Gastrocnemius medialis (tissue), 4 donors: Measurements from ENCODE around the gene CCND1. TPM values are rescaled to one million over a fixed set of nuclear protein-coding genes. Genes with fewer than 3 reads are reported as not detected.

Source experiments
- ATAC-seq, 2 donors: fragments of 150-250 bp; one replicate each; pipeline ENCODE4 v1.9.1; 2016
- DNase-seq, 2 donors: peaks; one replicate each; pipeline ENCODE4 v3.0.0-alpha.2; 2019
- H3K27ac ChIP-seq, 4 donors: fragments of 200-600 bp; sonication (generic); 1 replicate in 1 of 4; 2 replicates in 3 of 4; pipeline ENCODE4 v1.5.1; 2016 to 2018; ENCODE audit warnings: mild to moderate bottlenecking in 2 of 4, moderate library complexity in 1 of 4
- H3K27me3 ChIP-seq, 3 donors: fragments of 200-600 bp; sonication (generic) in 2 of 3; 1 replicate in 1 of 3; 2 replicates in 2 of 3; pipeline versions ENCODE4 v1.5.1 to v1.6.0; 2016 to 2019; ENCODE audit warnings: mild to moderate bottlenecking in 1 of 3, moderate library complexity in 1 of 3
- H3K36me3 ChIP-seq, 2 donors: fragments of 200-600 bp; sonication (generic) in 1 of 2; one replicate each; pipeline ENCODE4 v1.5.1; 2017 to 2018
- H3K4me1 ChIP-seq, 2 donors: fragments of 200-600 bp; sonication (generic) in 1 of 2; one replicate each; pipeline ENCODE4 v1.5.1; 2016 to 2017; ENCODE audit warnings: mild to moderate bottlenecking in 2 of 2
- H3K4me3 ChIP-seq, 4 donors: fragments of 200-600 bp; sonication (generic) in 3 of 4; 1 replicate in 1 of 4; 2 replicates in 3 of 4; pipeline ENCODE4 v1.5.1; 2016 to 2019; ENCODE audit warnings: mild to moderate bottlenecking in 2 of 4
- H3K9me3 ChIP-seq, 3 donors: fragments of 200-600 bp; sonication (generic) in 2 of 3; 1 replicate in 1 of 3; 2 replicates in 2 of 3; pipeline ENCODE4 v1.5.1; 2016 to 2019
- POLR2A ChIP-seq, 2 donors: fragments of 450-650 bp; IDR thresholded peaks; one replicate each; pipeline ENCODE4 v1.6.1; 2017; ENCODE audit warnings: antibody characterized with exemption in 2 of 2, mild to moderate bottlenecking in 2 of 2, moderate library complexity in 2 of 2
- in situ Hi-C, 4 donors: fragments of 200-750 bp; cut with MboI; loops; one replicate each; pipeline versions ENCODE4 v1.15.0 to v1.8.0; 2017; ENCODE audit warnings: low sequenced_read_pairs in 4 of 4
- intact Hi-C: fragments of 100-400 bp; cut with DNase I; formaldehyde crosslinking; loops from one replicate; pipeline ENCODE4 v1.15.1; 2023; ENCODE audit warnings: low total_unique reads
- total RNA-seq, 4 donors: library from RNA; depleted of rRNA; stranded (reverse); fragments of >200 nt; gene quantifications; one replicate each; pipeline versions ENCODE4 v1.1.0 to v1.2.3, GENCODE V29; 2016
- TF ChIP-seq, protein P1 (sequence below), 5 experiments: fragments of 450-650 bp in 3 of 5; fragments of 200-600 bp in 2 of 5; sonication (generic) in 2 of 5; IDR thresholded peaks in 4 of 5; conservative IDR thresholded peaks in 1 of 5; 1 replicate in 4 of 5; 2 replicates in 1 of 5; pipeline ENCODE4 v1.5.1; 2016 to 2019; ENCODE audit warnings: antibody characterized with exemption in 5 of 5, mild to moderate bottlenecking in 3 of 5, moderate library complexity in 3 of 5

Gene CCND1
- total RNA-seq, 4 donors from 2014 or later: 1.3 to 4.6 (median 3.2) TPM

DNA sequence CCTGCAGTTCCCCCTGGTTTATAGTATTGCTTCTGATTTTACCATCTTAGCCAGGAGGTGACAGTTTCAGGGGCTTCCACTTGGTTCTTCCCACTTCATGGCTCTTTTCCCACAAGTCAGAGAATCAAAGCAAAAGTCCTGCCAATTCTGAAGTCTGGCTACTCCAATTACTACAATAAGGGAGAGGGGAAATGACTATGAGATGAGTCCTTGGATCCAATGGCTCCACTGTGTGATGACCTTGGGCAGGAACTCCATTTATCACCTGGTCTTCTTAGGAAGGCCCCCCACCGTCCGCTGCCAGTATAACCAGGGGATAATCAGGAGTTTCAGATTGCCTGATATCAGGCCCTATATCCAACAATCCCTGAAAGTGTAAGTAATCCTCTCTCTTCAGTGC, 31.6 kb upstream of the CCND1 start:
- no peak for TF ChIP-seq POLR2A (IDR thresholded peaks at IDR 0.05)
- TF ChIP-seq, protein P1, sequence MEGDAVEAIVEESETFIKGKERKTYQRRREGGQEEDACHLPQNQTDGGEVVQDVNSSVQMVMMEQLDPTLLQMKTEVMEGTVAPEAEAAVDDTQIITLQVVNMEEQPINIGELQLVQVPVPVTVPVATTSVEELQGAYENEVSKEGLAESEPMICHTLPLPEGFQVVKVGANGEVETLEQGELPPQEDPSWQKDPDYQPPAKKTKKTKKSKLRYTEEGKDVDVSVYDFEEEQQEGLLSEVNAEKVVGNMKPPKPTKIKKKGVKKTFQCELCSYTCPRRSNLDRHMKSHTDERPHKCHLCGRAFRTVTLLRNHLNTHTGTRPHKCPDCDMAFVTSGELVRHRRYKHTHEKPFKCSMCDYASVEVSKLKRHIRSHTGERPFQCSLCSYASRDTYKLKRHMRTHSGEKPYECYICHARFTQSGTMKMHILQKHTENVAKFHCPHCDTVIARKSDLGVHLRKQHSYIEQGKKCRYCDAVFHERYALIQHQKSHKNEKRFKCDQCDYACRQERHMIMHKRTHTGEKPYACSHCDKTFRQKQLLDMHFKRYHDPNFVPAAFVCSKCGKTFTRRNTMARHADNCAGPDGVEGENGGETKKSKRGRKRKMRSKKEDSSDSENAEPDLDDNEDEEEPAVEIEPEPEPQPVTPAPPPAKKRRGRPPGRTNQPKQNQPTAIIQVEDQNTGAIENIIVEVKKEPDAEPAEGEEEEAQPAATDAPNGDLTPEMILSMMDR (IDR thresholded peaks at IDR 0.05 in 4 of 5, conservative IDR thresholded peaks at IDR 0.05 in 1 of 5): no peak
- intact Hi-C loops: no loop called here
- ATAC-seq (no peak), DNase-seq (no peak)
- Histone ChIP-seq H3K27ac (no peak overlapping the region), H3K36me3 (no peaks in the 10 kb centered on the region), H3K9me3 (no peaks in the 10 kb centered on the region), H3K27me3 (peaks cover 0 to 4% (median 3%) of the 10 kb centered on the region in 3 donors), H3K4me3 (no peak overlapping the region), H3K4me1 (no peaks in the 10 kb centered on the region)
- in situ Hi-C loops: loop anchor here in 1 of 4 donors (25.0 kb wide), 1 partner anchor 497 kb away; no protein-coding TSS in a partner anchor

DNA sequence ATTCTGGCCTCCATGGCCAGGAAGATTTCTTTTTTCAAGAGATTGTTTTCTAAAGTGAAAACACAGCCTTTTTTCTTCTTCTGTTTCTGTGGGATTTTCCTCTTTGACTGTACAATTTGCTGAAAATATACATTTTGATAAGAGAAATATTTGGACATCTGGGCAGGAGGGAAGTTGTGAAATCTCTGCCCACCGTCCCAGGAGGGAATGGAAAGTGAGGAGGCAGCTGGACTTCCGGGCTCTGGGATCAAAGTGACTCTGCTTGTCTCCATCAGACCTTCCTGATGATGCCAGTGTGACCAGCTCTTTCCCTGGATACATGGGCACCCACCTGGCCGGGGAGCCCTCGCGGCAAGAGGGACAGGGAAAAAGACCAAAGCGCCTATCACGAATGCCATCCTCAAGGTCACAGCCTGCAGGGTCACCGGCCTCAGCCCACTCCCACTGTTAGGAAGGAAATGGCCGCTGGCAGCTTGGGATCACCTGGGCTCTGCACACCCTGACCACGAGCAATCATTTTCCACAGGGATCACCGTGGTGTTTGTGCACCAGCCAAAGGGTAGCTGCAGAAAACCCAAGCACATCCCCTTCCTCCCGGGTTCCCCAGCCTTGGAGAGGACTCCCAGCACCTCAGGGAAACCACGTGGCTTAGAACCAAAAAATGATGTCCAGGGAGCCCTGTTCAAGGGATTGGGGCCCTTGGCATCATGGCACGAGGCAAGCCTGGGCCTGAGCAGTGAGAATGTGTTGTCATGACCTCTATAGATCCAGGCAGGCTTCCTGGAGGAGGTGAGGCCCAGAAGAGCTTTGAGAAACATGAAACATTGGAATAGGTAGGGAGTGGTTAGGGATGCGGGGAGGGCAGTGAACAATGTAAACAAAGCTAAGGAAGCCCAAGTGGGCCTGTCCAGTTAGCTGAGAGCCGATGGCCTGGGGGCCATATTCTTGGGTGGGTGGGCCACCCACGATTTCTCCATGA, 29.1 kb upstream of the CCND1 start:
- Histone ChIP-seq H3K9me3 (no peaks in the 10 kb centered on the region), H3K27ac (no peak overlapping the region), H3K4me1 (no peaks in the 10 kb centered on the region), H3K36me3 (no peaks in the 10 kb centered on the region), H3K4me3 (no peak overlapping the region), H3K27me3 (peaks cover 0 to 4% (median 0%) of the 10 kb centered on the region in 3 donors)
- intact Hi-C loops (no loop called here), in situ Hi-C loops (loop anchor here in 1 of 4 donors (25.0 kb wide), 1 partner anchor 500 kb away; no protein-coding TSS in a partner anchor)
- ATAC-seq (no peak), DNase-seq (no peak)
- TF ChIP-seq, protein P1 (IDR thresholded peaks at IDR 0.05 in 4 of 5, conservative IDR thresholded peaks at IDR 0.05 in 1 of 5): no peak
- no peak for TF ChIP-seq POLR2A (IDR thresholded peaks at IDR 0.05)

DNA sequence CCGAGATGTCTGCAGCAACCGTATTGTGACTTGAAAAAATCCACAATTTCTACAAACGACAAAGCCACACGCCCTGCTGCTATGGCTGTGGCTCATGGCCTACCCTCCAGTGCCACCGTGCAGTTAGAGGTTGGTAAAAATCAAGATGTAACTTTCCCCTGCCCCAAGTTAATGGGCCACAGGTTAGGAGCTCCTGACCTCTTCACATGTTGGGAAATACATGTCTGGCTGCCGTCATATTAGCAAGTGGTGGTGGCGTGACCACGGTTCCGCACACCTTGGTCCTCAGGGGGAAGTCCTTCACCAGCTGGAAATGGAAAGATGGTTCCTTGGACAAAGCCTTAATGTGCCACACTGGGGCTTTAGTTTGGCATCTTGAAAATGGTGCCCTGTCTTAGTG, 27.4 kb upstream of the CCND1 start:
- Histone ChIP-seq H3K36me3 (no peaks in the 10 kb centered on the region), H3K4me3 (no peak overlapping the region), H3K4me1 (no peaks in the 10 kb centered on the region), H3K27ac (no peak overlapping the region), H3K9me3 (no peaks in the 10 kb centered on the region), H3K27me3 (peaks cover 0 to under 1% (median 0%) of the 10 kb centered on the region in 3 donors)
- TF ChIP-seq POLR2A (IDR thresholded peaks at IDR 0.05): no peak
- TF ChIP-seq, protein P1 (IDR thresholded peaks at IDR 0.05 in 4 of 5, conservative IDR thresholded peaks at IDR 0.05 in 1 of 5): no peak
- in situ Hi-C loops: loop anchor here in 1 of 4 donors (25.0 kb wide), 1 partner anchor 501 kb away; no protein-coding TSS in a partner anchor
- no peak for DNase-seq
- intact Hi-C loops: no loop called here
- no peak for ATAC-seq

DNA sequence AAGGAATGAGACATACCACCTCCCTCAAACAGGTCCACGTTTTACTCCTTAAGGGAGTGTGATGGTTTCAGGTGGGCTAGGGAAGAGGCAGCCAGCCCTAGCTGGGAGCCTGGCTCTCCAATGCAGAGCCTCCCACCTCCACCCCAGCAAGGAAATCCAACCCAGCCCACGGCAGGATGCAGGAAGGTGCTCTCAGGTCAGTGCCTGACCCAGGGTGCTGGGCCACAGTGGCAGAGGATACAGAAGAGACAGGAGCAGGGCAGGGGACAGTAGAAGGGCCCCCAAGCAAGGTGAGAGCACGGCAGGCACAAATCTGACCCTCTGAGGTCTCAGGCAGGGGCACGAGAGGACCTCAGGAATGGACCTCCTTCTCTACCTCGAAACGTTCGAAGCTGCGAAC, 26.9 kb upstream of the CCND1 start:
- Histone ChIP-seq H3K4me1 (no peaks in the 10 kb centered on the region), H3K9me3 (no peaks in the 10 kb centered on the region), H3K27ac (no peak overlapping the region), H3K27me3 (no peaks in the 10 kb centered on the region), H3K36me3 (no peaks in the 10 kb centered on the region), H3K4me3 (no peak overlapping the region)
- in situ Hi-C loops: loop anchor here in 1 of 4 donors (25.0 kb wide), 1 partner anchor 502 kb away; no protein-coding TSS in a partner anchor
- no peak for ATAC-seq
- DNase-seq: no peak
- TF ChIP-seq POLR2A (IDR thresholded peaks at IDR 0.05): no peak
- TF ChIP-seq, protein P1 (IDR thresholded peaks at IDR 0.05 in 4 of 5, conservative IDR thresholded peaks at IDR 0.05 in 1 of 5): no peak
- intact Hi-C loops: no loop called here
